PFSK-1 (cell line): ENCODE results near the gene SLC16A6.

Experiments
- FOXP2 ChIP-seq: optimal IDR thresholded peaks from 2 replicates; pipeline ENCODE3; 2011; ENCODE audit warnings: borderline replicate concordance, control low read depth, inconsistent platforms; ENCODE audit not compliant: insufficient read depth; ENCODE audit errors: extremely low read length, extremely low read depth
- POLR2AphosphoS5 ChIP-seq: IDR thresholded peaks from 2 replicates; pipeline ENCODE4 v1.6.1; 2012; ENCODE audit warnings: low read depth, mild to moderate bottlenecking, control low read depth, low read length, moderate library complexity
- REST ChIP-seq, 2 experiments: IDR thresholded peaks; 2 replicates each; pipeline versions ENCODE4 v1.6.1 to v1.8.0; 2011 to 2012; ENCODE audit warnings: low read depth in 2 of 2, low read length in 2 of 2, control low read depth in 1 of 2, inconsistent platforms in 1 of 2, mild to moderate bottlenecking in 1 of 2, moderate library complexity in 1 of 2; ENCODE audit not compliant: insufficient read depth in 1 of 2
- SIN3A ChIP-seq: IDR thresholded peaks from 2 replicates; pipeline ENCODE4 v1.6.1; 2012; ENCODE audit warnings: mild to moderate bottlenecking, low read length, moderate library complexity, borderline replicate concordance; ENCODE audit not compliant: insufficient read depth
- TAF1 ChIP-seq: IDR thresholded peaks from 2 replicates; pipeline ENCODE4 v1.6.1; 2012; ENCODE audit warnings: low read length, control low read depth, borderline replicate concordance; ENCODE audit not compliant: insufficient read depth

The SLC16A6 gene

GRCh38 chr17:68248199-68248825 lies 42.6 kb downstream of the SLC16A6 start:
- no peak for TF ChIP-seq FOXP2
- TF ChIP-seq SIN3A = no peak
- TF ChIP-seq POLR2AphosphoS5 = no peak
- no peak for TF ChIP-seq TAF1
- TF ChIP-seq REST (IDR thresholded peaks at IDR 0.05; ENCODE audit: insufficient read depth in 1 of 2, low read depth in 2 of 2, low read length in 2 of 2) = no peak

GRCh38 chr17:68247445-68248198 lies 43.3 kb downstream of the SLC16A6 start, which contains the start of gene AMZ2:
AMZ2 (plus strand) TSS chr17:68248043; CDS start chr17:68250188, 2,145 bp downstream.
- TF ChIP-seq FOXP2 = peak; percentile 96
- TF ChIP-seq SIN3A = no peak
- TF ChIP-seq REST (IDR thresholded peaks at IDR 0.05; ENCODE audit: insufficient read depth in 1 of 2, low read depth in 2 of 2, low read length in 2 of 2) = peak; percentile 8 to 53; a peak in 1 of 4 replicates
- TF ChIP-seq TAF1 = peak; percentile 73; the same call in 1 of the 2 replicates
- TF ChIP-seq POLR2AphosphoS5 = peak; percentile 94

DNA sequence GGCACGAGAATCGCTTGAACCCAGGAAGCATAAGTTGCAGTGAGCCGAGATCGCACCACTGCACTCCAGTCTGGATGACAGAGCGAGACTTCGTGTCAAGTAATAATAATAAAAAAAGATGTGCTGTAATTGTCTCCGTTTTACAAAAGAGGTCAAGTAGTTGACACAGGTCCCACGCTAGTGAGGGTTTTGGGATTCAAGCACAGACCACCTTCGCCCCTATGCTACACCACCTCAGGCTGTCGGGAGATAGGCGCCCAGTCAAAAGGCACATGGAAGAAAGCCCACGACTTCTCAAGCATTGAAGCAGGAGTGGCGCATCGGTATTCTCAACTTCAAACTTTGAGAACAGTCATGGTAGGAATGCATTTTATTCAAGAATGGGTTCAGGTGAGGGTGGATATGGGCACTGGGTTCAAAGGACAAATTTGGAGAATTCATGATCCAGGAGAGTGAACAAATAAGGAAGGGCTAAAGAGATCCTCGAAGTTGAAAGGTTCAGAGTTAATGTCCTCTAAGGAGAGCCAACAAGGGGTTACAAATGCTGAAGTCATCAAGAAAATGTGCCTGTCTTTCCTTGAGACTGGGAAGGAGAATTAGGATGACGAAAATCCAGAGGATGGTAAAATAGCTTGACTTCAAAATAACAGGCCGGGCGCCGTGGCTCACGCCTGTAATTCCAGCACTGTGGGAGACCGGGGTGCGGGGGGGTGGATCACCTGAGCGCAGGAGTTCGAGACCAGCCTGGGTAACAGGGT lies 44.5 kb downstream of the SLC16A6 start:
- no peak for TF ChIP-seq FOXP2

DNA sequence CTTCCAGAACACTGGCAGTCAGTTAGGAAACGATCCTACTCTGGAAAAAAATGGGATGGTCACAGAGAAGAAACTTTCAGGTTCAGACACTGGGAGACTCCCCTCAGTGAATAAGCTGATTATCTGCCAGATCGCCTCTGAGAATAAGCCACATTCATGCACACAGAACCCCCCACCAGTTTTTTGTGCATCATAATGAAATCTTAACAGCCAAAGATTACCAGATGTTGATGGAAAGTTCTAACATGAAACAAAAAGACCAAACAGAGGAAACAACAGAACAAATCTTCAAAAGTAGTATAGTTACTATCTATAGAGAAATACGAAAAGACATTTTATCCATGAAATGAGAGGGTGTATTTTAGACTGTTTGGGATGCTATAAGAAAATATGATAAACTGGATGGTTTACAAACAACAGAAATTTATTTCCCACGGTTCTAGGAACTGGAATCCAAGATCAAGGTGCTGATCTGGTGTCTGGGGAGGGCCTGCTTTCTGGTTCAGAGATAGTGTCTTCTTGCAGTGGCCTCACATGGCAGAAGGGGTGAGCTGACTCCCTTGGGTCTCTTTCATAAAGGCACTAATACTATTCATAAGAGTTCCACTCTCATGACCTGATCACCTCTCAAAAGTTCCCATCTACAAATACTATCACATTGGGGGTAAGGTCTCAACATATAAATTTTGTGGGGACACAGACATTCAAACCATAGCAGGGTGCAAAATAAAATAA lies 51.1 kb downstream of the SLC16A6 start:
- TF ChIP-seq FOXP2 (no peak), REST (IDR thresholded peaks at IDR 0.05; ENCODE audit: insufficient read depth in 1 of 2, low read depth in 2 of 2, low read length in 2 of 2) (no peak)

DNA sequence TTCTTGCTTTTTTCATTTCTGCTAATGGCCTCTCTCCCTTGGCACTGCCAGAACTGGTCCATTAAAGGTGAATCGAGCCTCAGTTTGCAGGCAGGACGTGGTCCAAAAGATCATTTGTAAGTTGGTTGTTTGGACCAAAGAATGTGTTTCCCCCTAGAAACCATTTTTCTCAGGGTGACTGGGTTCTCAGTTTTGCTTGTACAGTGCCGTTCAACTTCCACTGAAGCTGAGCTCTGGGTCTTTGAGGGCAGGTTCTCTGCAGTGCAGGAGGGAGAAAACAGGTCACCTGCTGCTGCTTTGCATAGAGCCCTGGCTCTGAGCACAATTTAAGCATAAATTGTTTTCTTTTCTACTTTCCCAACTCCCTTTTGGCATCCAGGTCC lies 52.1 kb downstream of the SLC16A6 start:
- TF ChIP-seq REST (IDR thresholded peaks at IDR 0.05; ENCODE audit: insufficient read depth in 1 of 2, low read depth in 2 of 2, low read length in 2 of 2) (no peak), POLR2AphosphoS5 (no peak), SIN3A (no peak), FOXP2 (no peak), TAF1 (no peak)
